Inflammatory macrophage treated with lipopolysaccharide for 4 hours (primary cell): Measurements from ENCODE around the gene CDKAL1.

ENCODE experiments used
- DNase-seq: peaks from one replicate; pipeline ENCODE4 v3.0.0-alpha.2; 2020

CDKAL1 gene

DNA sequence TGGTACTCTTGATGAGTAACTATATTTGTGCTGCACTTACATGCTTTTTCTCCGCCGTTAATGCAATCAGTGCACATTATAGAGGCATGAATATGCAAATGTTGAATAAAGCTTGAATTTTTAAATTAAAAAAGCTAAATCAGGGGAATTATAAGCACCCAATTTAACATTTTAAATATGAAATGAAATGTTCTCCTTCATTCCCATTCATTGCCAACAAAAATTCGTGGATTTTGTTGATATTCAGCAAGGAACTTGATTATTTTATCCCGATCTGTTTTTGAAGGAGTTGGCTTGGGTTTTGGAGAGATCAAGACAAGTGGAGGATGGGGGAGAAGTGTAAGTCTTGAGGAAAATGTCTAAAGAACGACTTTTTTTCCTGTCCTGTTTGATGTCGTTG, 740.6 kb downstream of the CDKAL1 start:
- no peak for DNase-seq

DNA sequence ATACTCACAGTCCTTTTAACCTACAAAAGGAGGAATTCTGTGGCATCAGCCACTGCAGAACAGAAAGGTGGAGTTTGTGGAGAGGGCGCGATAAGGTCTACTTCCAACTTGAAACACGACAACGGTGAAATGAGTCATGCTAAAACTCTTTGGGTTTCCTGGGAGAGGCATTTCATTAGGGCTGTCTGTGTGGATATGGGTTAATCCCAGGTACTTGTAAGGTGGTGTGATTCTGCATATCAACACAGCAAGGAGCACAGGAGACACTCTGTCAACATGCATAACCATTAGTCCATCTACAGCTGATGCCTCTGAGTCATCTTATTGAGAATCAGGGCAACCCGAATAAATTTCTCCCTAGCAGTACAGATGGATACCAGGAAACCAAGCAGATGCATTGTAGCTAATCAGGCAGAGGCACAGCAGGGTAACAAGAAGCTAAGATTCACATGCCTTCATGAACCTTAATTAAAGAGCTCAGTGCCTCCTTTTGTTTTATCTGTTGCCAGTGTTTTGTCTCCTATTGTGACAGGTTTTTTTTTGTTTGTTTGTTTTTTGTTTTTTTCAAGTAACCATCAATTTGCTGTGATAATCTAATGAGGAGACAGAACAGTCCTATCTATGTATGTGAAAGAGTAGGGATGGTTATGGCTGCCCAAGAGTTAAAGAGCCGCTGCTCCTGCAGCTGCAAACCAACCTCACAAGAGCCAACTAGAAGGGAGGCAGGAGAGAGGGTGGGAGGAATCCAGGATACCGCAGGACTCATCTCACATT, 743.5 kb downstream of the CDKAL1 start:
- no peak for DNase-seq

DNA sequence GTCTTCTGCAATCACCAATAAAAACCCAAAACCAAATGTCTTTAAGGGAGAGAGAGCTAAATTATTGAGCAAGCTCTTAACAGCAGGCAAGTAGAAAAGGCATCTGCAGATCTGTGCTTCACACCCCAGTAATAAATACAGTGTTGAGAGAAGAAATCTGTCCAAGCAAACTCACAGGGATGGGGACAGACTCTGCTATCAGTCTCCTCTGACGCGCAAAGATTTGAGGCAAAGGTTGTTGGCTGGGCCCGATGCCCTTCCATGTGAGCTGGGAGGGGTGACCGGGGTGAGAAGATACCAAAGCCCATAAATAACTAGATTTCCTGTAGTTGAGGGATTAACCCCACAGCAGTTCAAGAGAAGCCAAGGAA, 744.1 kb downstream of the CDKAL1 start:
- no peak for DNase-seq

DNA sequence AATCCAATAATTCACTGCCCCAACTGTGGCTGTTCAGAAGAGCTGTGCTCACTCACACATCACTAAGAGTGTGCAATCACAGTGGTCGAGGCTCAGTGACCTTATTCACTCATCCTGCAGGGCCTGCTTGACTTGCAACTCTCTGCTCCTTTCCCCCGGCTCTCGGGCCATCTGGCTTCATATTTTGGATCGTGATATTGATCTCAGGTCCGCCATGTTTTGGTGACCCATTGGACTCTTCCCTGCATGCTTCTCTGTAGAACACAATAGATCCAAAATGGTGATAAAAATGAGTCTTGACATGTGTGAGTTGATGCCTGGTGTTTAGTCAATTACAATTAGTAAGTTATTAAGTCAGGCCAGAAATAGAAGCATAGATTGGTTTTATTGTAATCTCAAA, 745.4 kb downstream of the CDKAL1 start:
- no peak for DNase-seq

DNA sequence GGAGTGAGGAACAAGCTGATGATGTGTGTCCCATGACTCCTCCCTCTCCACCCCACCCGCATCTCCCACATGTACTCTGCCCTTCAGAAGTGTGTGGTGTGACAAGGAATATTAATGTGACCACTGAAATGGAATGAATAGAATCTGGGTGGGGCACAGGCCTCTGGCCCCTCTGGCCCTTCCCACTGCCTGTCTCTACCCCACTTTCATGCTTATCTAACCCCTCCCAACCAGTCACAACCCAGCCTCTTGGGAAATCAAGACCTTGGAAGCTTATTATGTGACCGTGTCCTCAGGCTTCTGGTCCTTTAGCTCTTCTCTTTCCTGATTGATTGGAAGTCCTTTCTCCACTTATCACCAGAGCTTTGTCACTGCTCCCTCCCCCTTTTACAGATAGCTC, 747.1 kb downstream of the CDKAL1 start:
- no peak for DNase-seq
